IMR-90 (cell line): ENCODE measurements around the gene SEPTIN2. TPM values are rescaled to one million over a fixed set of nuclear protein-coding genes. Genes with fewer than 3 reads are reported as not detected.

Experiments
- ATAC-seq: fragments of 200-7000 bp; cut with Tn5 transposase; 2 replicates; pipeline ENCODE4 v1.9.1; 2020; ENCODE audit warnings: low read depth, mild to moderate bottlenecking, moderate library complexity
- BruUV-seq: library from RNA; stranded (reverse); fragments of 400-500 nt; replicated peaks from 2 replicates; lab custom pipeline; 2021; lab: Mats Ljungman, UMichigan
- CTCF ChIA-PET: fragments of 300-600 bp; formaldehyde crosslinking; extraction: SDS; loops from one replicate; lab custom pipeline; 2021; ENCODE audit warnings: antibody characterized with exemption; lab: Yijun Ruan, JAX
- POLR2A ChIA-PET: fragments of 300-600 bp; sonication (Branson Sonifier 250); formaldehyde crosslinking; loops from one replicate; lab custom pipeline; 2022; ENCODE audit warnings: antibody characterized with exemption; ENCODE audit not compliant: unreplicated experiment; lab: Charles Lee
- DNase-seq: peaks from one replicate; pipeline ENCODE4 v3.0.0; 2013
- H2AFZ ChIP-seq: replicated peaks from 2 replicates; pipeline ENCODE3; 2013; ENCODE audit warnings: low read length, mild to moderate bottlenecking; ENCODE audit not compliant: poor library complexity
- H2AK5ac ChIP-seq: 2 replicates; pipeline ENCODE4 v1.6.1; 2013; ENCODE audit warnings: low read depth, low read length, inconsistent platforms
- H2AK9ac ChIP-seq: replicated peaks from 2 replicates; pipeline ENCODE3; 2013; ENCODE audit warnings: mild to moderate bottlenecking, low read depth, low read length, moderate library complexity; ENCODE audit not compliant: poor library complexity
- H2BK120ac ChIP-seq: 2 replicates; pipeline ENCODE4 v1.6.1; 2013; ENCODE audit warnings: low read depth, low read length, inconsistent platforms
- H2BK15ac ChIP-seq: 3 replicates; pipeline ENCODE4 v1.6.1; 2013; ENCODE audit warnings: low read depth, low read length, inconsistent platforms
- H2BK20ac ChIP-seq: 2 replicates; pipeline ENCODE4 v1.6.1; 2013; ENCODE audit warnings: low read depth, mild to moderate bottlenecking, inconsistent platforms, low read length, moderate library complexity
- H2BK5ac ChIP-seq: 2 replicates; pipeline ENCODE4 v1.6.1; 2013; ENCODE audit warnings: mild to moderate bottlenecking, low read depth, low read length, inconsistent platforms; ENCODE audit not compliant: poor library complexity, severe bottlenecking
- H3K14ac ChIP-seq: replicated peaks from 2 replicates; pipeline ENCODE4 v1.6.1; 2013; ENCODE audit warnings: low read depth, low read length, inconsistent platforms
- H3K18ac ChIP-seq: 2 replicates; pipeline ENCODE4 v1.6.1; 2013; ENCODE audit warnings: low read depth, low read length, control low read depth
- H3K23ac ChIP-seq: 2 replicates; pipeline ENCODE4 v1.6.1; 2013; ENCODE audit warnings: low read depth, low read length, inconsistent platforms
- H3K27ac ChIP-seq: 2 replicates; pipeline ENCODE4 v1.5.1; 2013; ENCODE audit warnings: mild to moderate bottlenecking, control low read depth, low read length; ENCODE audit not compliant: insufficient read depth
- H3K27me3 ChIP-seq: 2 replicates; pipeline ENCODE4 v1.6.1; 2013; ENCODE audit warnings: low read length; ENCODE audit not compliant: control insufficient read depth, insufficient read depth
- H3K36me3 ChIP-seq: 2 replicates; pipeline ENCODE4 v1.6.1; 2013; ENCODE audit warnings: low read length, mixed read lengths; ENCODE audit not compliant: control insufficient read depth, insufficient read depth
- H3K4ac ChIP-seq: 2 replicates; pipeline ENCODE4 v1.6.1; 2013; ENCODE audit warnings: low read depth, low read length, inconsistent platforms
- H3K4me1 ChIP-seq: 2 replicates; pipeline ENCODE4 v1.6.1; 2013; ENCODE audit warnings: low read length, mixed read lengths; ENCODE audit not compliant: control insufficient read depth, insufficient read depth
- H3K4me2 ChIP-seq: 2 replicates; pipeline ENCODE4 v1.6.1; 2013; ENCODE audit warnings: low read depth, mild to moderate bottlenecking, control low read depth, low read length, moderate library complexity
- H3K4me3 ChIP-seq: 2 replicates; pipeline ENCODE4 v1.5.1; 2013; ENCODE audit warnings: low read depth, mild to moderate bottlenecking, control low read depth, low read length, moderate library complexity; ENCODE audit not compliant: insufficient read depth
- H3K56ac ChIP-seq: 2 replicates; pipeline ENCODE4 v1.6.1; 2013; ENCODE audit warnings: low read length, inconsistent platforms; ENCODE audit not compliant: insufficient read depth; ENCODE audit errors: extremely low read depth
- H3K79me1 ChIP-seq, 2 experiments: 2 replicates each; pipeline ENCODE4 v1.6.1; 2013; ENCODE audit warnings: low read length in 2 of 2, inconsistent platforms in 1 of 2, low read depth in 1 of 2
- H3K9ac ChIP-seq: 2 replicates; pipeline ENCODE4 v1.6.1; 2013; ENCODE audit warnings: low read depth, low read length, control low read depth
- H3K9me1 ChIP-seq: 2 replicates; pipeline ENCODE4 v1.6.1; 2013; ENCODE audit warnings: low read length, inconsistent platforms; ENCODE audit not compliant: insufficient read depth
- H3K9me3 ChIP-seq: 2 replicates; pipeline ENCODE4 v1.6.1; 2013; ENCODE audit warnings: low read length; ENCODE audit not compliant: control insufficient read depth, insufficient read depth
- H4K20me1 ChIP-seq: 2 replicates; pipeline ENCODE4 v1.6.1; 2013; ENCODE audit warnings: low read length, inconsistent platforms; ENCODE audit not compliant: insufficient read depth
- H4K5ac ChIP-seq: 2 replicates; pipeline ENCODE4 v1.6.1; 2013; ENCODE audit warnings: mild to moderate bottlenecking, low read depth, low read length, control low read depth
- H4K8ac ChIP-seq, 2 experiments: 2 replicates each; pipeline ENCODE4 v1.6.1; 2013; ENCODE audit warnings: low read depth in 2 of 2, low read length in 2 of 2, control low read depth in 1 of 2, inconsistent platforms in 1 of 2
- H4K91ac ChIP-seq: 2 replicates; pipeline ENCODE4 v1.6.1; 2013; ENCODE audit warnings: low read depth, low read length, inconsistent platforms; ENCODE audit not compliant: insufficient read depth
- BHLHE40 ChIP-seq: fragments of 150-350 bp; IDR thresholded peaks from 2 replicates; pipeline ENCODE4 v1.6.1; 2016; ENCODE audit warnings: mild to moderate bottlenecking, low read depth, low read length
- CEBPB ChIP-seq: IDR thresholded peaks from 2 replicates; pipeline ENCODE4 v1.6.1; 2012; ENCODE audit warnings: low read depth, low read length, improper control_type of control experiment
- CHD1 ChIP-seq: IDR thresholded peaks from 2 replicates; pipeline ENCODE4 v1.6.1; 2012; ENCODE audit warnings: low read depth, low read length, improper control_type of control experiment
- FOS ChIP-seq: fragments of 150-350 bp; IDR thresholded peaks from 2 replicates; pipeline ENCODE4 v1.6.1; 2016; ENCODE audit warnings: low read depth, low read length
- MAFK ChIP-seq: IDR thresholded peaks from 2 replicates; pipeline ENCODE4 v1.6.1; 2012; ENCODE audit warnings: low read depth, low read length, improper control_type of control experiment
- MAZ ChIP-seq: IDR thresholded peaks from 2 replicates; pipeline ENCODE4 v1.6.1; 2012; ENCODE audit warnings: low read depth, mild to moderate bottlenecking, low read length, improper control_type of control experiment, moderate library complexity, borderline replicate concordance
- MXI1 ChIP-seq: IDR thresholded peaks from 2 replicates; pipeline ENCODE4 v1.6.1; 2012; ENCODE audit warnings: low read depth, mild to moderate bottlenecking, low read length, moderate library complexity, borderline replicate concordance
- NFE2L2 ChIP-seq: fragments of 150-350 bp; IDR thresholded peaks from 2 replicates; pipeline ENCODE4 v1.6.1; 2016; ENCODE audit warnings: low read depth, mild to moderate bottlenecking, low read length
- POLR2A ChIP-seq: IDR thresholded peaks from 2 replicates; pipeline ENCODE4 v1.6.1; 2012; ENCODE audit warnings: mild to moderate bottlenecking, low read depth, low read length
- RAD21 ChIP-seq: IDR thresholded peaks from 2 replicates; pipeline ENCODE4 v1.6.1; 2012; ENCODE audit warnings: low read length, improper control_type of control experiment
- RCOR1 ChIP-seq: IDR thresholded peaks from 2 replicates; pipeline ENCODE4 v1.6.1; 2012; ENCODE audit warnings: mild to moderate bottlenecking, low read length, improper control_type of control experiment; ENCODE audit not compliant: insufficient replicate concordance
- RFX5 ChIP-seq: IDR thresholded peaks from 2 replicates; pipeline ENCODE4 v1.8.0; 2012; ENCODE audit warnings: low read depth, mild to moderate bottlenecking, low read length, moderate library complexity
- SMC3 ChIP-seq: fragments of 150-350 bp; IDR thresholded peaks from 2 replicates; pipeline ENCODE4 v1.6.1; 2016; ENCODE audit warnings: low read depth, mild to moderate bottlenecking, antibody characterized with exemption, low read length, moderate library complexity
- WGBS, 2 experiments: methylation state at CpG; one replicate each; pipeline versions ENCODE4 v1.1.5 to v1.1.7; 2013; ENCODE audit warnings: missing lambda C conversion rate in 2 of 2; ENCODE audit not compliant: insufficient read length in 1 of 2; ENCODE audit errors: extremely low coverage in 2 of 2; 5-methylcytosine and 5-hydroxymethylcytosine counted together
- dilution Hi-C: fragments of 300-500 bp; cut with HindIII; formaldehyde crosslinking; loops from one replicate; pipeline ENCODE4 v1.14.3; 2018; ENCODE audit warnings: low sequenced_read_pairs; ENCODE audit not compliant: unreplicated experiment
- in situ Hi-C: fragments of 300-500 bp; cut with MboI; formaldehyde crosslinking; loops from 3 replicates; pipeline ENCODE4 v1.14.3; 2019; ENCODE audit warnings: low sequenced_read_pairs, inconsistent platforms, mixed read lengths
- intact Hi-C: fragments of 100-400 bp; cut with micrococcal nuclease; formaldehyde crosslinking; loops from 2 replicates; pipeline ENCODE4 v1.10.0; 2022
- polyA plus RNA-seq, 3 experiments: library from polyadenylated mRNA; depleted of rRNA; stranded (reverse); fragments of >200 nt; gene quantifications; 2 replicates each; pipeline ENCODE4 v1.2.3, GENCODE V29; 2012; ENCODE audit warnings: low replicate concordance in 1 of 3
- total RNA-seq: library from RNA; depleted of rRNA; stranded (reverse); fragments of >200 nt; gene quantifications from 2 replicates; pipeline ENCODE4 v1.2.3, GENCODE V29; 2012
- TF ChIP-seq, protein P1 (sequence below): fragments of 150-350 bp; IDR thresholded peaks from 2 replicates; pipeline ENCODE4 v1.6.1; 2017; ENCODE audit warnings: mild to moderate bottlenecking, antibody characterized with exemption, low read length, low read depth
- TF ChIP-seq, protein P2 (sequence below): conservative IDR thresholded peaks from 2 replicates; pipeline ENCODE4 v1.5.1; 2012; ENCODE audit warnings: mild to moderate bottlenecking, low read depth, low read length, improper control_type of control experiment
- TF ChIP-seq, protein P3 (sequence below): fragments of 150-350 bp; IDR thresholded peaks from 2 replicates; pipeline ENCODE4 v1.6.1; 2016; ENCODE audit warnings: low read depth, mild to moderate bottlenecking, low read length, moderate library complexity, borderline replicate concordance

The SEPTIN2 gene
- total and polyA plus RNA-seq, 2 of the 4 experiments (the other 2 are of a cell fraction) = 420 to 504 TPM

DNA sequence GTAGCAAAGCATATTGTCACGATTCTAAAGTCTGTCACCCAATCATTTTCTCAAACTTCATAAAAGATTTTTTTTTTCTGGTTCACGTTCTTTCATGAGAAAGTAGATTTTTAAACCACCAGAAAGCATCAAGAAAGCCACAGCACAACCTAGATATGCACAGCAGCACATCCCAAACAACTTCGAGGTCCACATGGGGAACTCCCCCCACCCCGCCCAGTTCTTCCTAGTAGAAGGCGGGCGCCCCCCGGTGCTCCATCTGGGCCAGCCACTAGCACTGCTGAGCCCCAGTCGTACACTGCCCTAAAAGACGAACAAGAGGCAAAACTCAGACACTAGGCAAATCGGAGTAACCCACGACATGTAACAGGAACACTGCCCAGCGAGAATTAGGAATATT is 15.7 kb upstream of the SEPTIN2 start:
- H2BK20ac ChIP-seq = no peak overlapping the region
- DNase-seq (no peak), ATAC-seq (no peak)
- dilution Hi-C loops (no loop called here), intact Hi-C loops (no loop called here), in situ Hi-C loops (no loop called here)
- no peak overlapping the region for H3K18ac ChIP-seq
- peaks cover 26% of the 10 kb centered on the region for H3K9me1 ChIP-seq
- H3K79me1 ChIP-seq = peaks cover 15 to 72% of the 10 kb centered on the region in 2 experiments; a peak in 3 of 4 replicates
- H2BK15ac ChIP-seq = no peak overlapping the region
- H4K91ac ChIP-seq = no peak overlapping the region
- H4K8ac ChIP-seq = no peak overlapping the region
- no peak overlapping the region for H3K27ac ChIP-seq
- no peak overlapping the region for H2AFZ ChIP-seq
- no TSS peak for BruUV-seq
- H2BK5ac ChIP-seq = no peak overlapping the region
- H3K36me3 ChIP-seq = peaks cover 8% of the 10 kb centered on the region
- H2AK9ac ChIP-seq = no peak overlapping the region
- H3K9me3 ChIP-seq = no peaks in the 10 kb centered on the region
- POLR2A ChIA-PET = no interaction called here
- 0 out of 2 replicates have a peak, but pooled peaks cover 2% of the 10 kb centered on the region for H3K4me1 ChIP-seq
- WGBS, 2 experiments = no CpG with 5 or more reads among the region's 12 CpGs
- no peak overlapping the region for H2AK5ac ChIP-seq
- no peak overlapping the region for H4K5ac ChIP-seq
- no peak overlapping the region for H2BK120ac ChIP-seq
- H3K56ac ChIP-seq = no peak overlapping the region
- no peak overlapping the region for H3K4me2 ChIP-seq
- no peak overlapping the region for H3K23ac ChIP-seq
- H3K14ac ChIP-seq = no peak overlapping the region
- H3K9ac ChIP-seq = no peak overlapping the region
- no peak overlapping the region for H3K4ac ChIP-seq
- H3K4me3 ChIP-seq = no peak overlapping the region
- no peak for TF ChIP-seq RFX5
- TF ChIP-seq CHD1 = no peak
- no peak for TF ChIP-seq MXI1
- no peak for TF ChIP-seq BHLHE40
- TF ChIP-seq FOS = no peak
- no peak for TF ChIP-seq MAZ
- no peak for TF ChIP-seq RCOR1
- no peak for TF ChIP-seq NFE2L2
- TF ChIP-seq MAFK = no peak
- TF ChIP-seq, protein P1, sequence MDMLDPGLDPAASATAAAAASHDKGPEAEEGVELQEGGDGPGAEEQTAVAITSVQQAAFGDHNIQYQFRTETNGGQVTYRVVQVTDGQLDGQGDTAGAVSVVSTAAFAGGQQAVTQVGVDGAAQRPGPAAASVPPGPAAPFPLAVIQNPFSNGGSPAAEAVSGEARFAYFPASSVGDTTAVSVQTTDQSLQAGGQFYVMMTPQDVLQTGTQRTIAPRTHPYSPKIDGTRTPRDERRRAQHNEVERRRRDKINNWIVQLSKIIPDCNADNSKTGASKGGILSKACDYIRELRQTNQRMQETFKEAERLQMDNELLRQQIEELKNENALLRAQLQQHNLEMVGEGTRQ = no peak
- TF ChIP-seq, protein P2, sequence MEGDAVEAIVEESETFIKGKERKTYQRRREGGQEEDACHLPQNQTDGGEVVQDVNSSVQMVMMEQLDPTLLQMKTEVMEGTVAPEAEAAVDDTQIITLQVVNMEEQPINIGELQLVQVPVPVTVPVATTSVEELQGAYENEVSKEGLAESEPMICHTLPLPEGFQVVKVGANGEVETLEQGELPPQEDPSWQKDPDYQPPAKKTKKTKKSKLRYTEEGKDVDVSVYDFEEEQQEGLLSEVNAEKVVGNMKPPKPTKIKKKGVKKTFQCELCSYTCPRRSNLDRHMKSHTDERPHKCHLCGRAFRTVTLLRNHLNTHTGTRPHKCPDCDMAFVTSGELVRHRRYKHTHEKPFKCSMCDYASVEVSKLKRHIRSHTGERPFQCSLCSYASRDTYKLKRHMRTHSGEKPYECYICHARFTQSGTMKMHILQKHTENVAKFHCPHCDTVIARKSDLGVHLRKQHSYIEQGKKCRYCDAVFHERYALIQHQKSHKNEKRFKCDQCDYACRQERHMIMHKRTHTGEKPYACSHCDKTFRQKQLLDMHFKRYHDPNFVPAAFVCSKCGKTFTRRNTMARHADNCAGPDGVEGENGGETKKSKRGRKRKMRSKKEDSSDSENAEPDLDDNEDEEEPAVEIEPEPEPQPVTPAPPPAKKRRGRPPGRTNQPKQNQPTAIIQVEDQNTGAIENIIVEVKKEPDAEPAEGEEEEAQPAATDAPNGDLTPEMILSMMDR = no peak
- no peak for TF ChIP-seq RAD21
- TF ChIP-seq SMC3 = no peak
- TF ChIP-seq CEBPB = no peak
- TF ChIP-seq, protein P3, sequence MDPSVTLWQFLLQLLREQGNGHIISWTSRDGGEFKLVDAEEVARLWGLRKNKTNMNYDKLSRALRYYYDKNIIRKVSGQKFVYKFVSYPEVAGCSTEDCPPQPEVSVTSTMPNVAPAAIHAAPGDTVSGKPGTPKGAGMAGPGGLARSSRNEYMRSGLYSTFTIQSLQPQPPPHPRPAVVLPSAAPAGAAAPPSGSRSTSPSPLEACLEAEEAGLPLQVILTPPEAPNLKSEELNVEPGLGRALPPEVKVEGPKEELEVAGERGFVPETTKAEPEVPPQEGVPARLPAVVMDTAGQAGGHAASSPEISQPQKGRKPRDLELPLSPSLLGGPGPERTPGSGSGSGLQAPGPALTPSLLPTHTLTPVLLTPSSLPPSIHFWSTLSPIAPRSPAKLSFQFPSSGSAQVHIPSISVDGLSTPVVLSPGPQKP = no peak
- no peak for TF ChIP-seq POLR2A
- H3K27me3 ChIP-seq = no peaks in the 10 kb centered on the region
- peaks cover 91% of the 10 kb centered on the region for H4K20me1 ChIP-seq
- CTCF ChIA-PET = no interaction called here
